ENCODE data around the gene CCRL2.

CCRL2 gene

DNA sequence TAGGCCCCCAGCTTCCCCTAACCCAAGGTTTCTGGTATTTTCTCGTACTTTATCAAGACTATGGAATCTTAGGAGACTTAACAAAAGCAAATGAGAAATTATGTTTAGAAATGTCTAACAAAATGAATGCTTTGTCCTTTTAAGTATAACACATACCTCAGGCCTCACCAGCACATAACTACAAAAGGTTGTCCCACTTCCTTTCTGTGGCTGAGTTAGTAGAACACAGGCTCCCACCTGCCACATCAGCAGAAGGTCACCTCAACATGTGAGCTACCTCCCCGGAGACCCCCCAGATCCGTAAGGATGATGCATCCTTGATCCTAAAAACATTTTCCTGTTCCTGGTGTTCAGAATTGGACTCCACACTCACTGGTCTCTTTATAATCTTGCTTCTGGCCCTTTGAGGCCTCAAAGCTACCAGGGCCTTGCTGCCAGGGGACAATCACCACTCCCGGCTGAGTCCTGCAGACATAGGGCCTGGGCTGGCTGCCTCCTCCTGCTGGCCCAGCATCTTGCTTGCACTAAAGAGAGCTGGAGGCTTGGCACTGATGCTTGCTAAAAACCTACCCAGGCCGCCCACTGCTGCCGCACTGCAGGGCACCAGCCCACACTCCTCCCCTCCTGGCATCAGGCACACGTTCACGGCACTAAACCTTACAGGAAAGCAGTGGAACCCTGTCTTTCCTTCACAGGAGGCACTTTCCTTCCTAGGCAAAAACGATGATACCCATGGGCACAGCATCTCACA is 2.9 kb downstream of the CCRL2 start:
- TF ChIP-seq TEAD4 (IDR thresholded peaks at IDR 0.05) (no peak), ZBTB7A (IDR thresholded peaks at IDR 0.05; ENCODE audit: low read depth) (no peak), TAF1 (IDR thresholded peaks at IDR 0.05; ENCODE audit: low read depth) (no peak), NFIC (IDR thresholded peaks at IDR 0.05) (no peak), TCF12 (IDR thresholded peaks at IDR 0.05; ENCODE audit: low read depth) (no peak), RAD21 (IDR thresholded peaks at IDR 0.05; ENCODE audit: low read depth) (no peak), FOXM1 (IDR thresholded peaks at IDR 0.05; ENCODE audit: borderline replicate concordance, low read depth) (no peak), YY1 (IDR thresholded peaks at IDR 0.05; ENCODE audit: low read depth) (no peak)
- TF ChIP-seq, protein P1, sequence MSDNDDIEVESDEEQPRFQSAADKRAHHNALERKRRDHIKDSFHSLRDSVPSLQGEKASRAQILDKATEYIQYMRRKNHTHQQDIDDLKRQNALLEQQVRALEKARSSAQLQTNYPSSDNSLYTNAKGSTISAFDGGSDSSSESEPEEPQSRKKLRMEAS (IDR thresholded peaks at IDR 0.05), result no peak
- TF ChIP-seq, protein P2, sequence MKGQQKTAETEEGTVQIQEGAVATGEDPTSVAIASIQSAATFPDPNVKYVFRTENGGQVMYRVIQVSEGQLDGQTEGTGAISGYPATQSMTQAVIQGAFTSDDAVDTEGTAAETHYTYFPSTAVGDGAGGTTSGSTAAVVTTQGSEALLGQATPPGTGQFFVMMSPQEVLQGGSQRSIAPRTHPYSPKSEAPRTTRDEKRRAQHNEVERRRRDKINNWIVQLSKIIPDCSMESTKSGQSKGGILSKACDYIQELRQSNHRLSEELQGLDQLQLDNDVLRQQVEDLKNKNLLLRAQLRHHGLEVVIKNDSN (IDR thresholded peaks at IDR 0.05), result no peak

DNA sequence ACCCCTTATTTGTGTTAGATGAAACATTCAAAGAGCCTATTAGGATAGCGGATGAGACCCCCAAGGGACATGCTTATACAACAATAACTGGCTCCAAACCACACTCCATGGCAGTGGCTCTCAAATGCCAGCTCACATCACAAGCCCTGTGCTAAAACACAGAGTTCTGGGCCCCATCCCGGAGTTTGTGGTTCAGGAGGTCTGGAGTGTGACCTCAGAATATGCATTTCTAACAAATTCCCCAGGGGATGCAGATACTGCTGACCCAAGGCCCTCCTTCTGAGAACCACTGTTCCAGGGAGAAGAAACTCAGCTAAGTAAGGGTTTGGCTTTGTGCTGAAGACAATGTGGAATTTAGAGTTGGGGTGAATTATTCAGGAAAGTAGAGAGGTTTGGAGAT is 3.6 kb downstream of the CCRL2 start:
- TF ChIP-seq ZBTB7A (IDR thresholded peaks at IDR 0.05; ENCODE audit: low read depth), result no peak
- no peak for TF ChIP-seq EGR1 (IDR thresholded peaks at IDR 0.05)
- TF ChIP-seq RAD21 (IDR thresholded peaks at IDR 0.05; ENCODE audit: low read depth), result no peak
- TF ChIP-seq EP300 (IDR thresholded peaks at IDR 0.05; ENCODE audit: borderline replicate concordance), result no peak
- no peak for TF ChIP-seq NFIC (IDR thresholded peaks at IDR 0.05)
- no peak for TF ChIP-seq TEAD4 (IDR thresholded peaks at IDR 0.05)
- TF ChIP-seq YY1 (IDR thresholded peaks at IDR 0.05; ENCODE audit: low read depth), result no peak
- no peak for TF ChIP-seq CEBPB (IDR thresholded peaks at IDR 0.05)
- no peak for TF ChIP-seq FOXM1 (IDR thresholded peaks at IDR 0.05; ENCODE audit: borderline replicate concordance, low read depth)
- TF ChIP-seq, protein P3, sequence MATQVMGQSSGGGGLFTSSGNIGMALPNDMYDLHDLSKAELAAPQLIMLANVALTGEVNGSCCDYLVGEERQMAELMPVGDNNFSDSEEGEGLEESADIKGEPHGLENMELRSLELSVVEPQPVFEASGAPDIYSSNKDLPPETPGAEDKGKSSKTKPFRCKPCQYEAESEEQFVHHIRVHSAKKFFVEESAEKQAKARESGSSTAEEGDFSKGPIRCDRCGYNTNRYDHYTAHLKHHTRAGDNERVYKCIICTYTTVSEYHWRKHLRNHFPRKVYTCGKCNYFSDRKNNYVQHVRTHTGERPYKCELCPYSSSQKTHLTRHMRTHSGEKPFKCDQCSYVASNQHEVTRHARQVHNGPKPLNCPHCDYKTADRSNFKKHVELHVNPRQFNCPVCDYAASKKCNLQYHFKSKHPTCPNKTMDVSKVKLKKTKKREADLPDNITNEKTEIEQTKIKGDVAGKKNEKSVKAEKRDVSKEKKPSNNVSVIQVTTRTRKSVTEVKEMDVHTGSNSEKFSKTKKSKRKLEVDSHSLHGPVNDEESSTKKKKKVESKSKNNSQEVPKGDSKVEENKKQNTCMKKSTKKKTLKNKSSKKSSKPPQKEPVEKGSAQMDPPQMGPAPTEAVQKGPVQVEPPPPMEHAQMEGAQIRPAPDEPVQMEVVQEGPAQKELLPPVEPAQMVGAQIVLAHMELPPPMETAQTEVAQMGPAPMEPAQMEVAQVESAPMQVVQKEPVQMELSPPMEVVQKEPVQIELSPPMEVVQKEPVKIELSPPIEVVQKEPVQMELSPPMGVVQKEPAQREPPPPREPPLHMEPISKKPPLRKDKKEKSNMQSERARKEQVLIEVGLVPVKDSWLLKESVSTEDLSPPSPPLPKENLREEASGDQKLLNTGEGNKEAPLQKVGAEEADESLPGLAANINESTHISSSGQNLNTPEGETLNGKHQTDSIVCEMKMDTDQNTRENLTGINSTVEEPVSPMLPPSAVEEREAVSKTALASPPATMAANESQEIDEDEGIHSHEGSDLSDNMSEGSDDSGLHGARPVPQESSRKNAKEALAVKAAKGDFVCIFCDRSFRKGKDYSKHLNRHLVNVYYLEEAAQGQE (IDR thresholded peaks at IDR 0.05; ENCODE audit: low read depth), result no peak
- TF ChIP-seq CREB1 (IDR thresholded peaks at IDR 0.05; ENCODE audit: low read depth), result no peak
- TF ChIP-seq TCF12 (IDR thresholded peaks at IDR 0.05; ENCODE audit: low read depth), result no peak

DNA sequence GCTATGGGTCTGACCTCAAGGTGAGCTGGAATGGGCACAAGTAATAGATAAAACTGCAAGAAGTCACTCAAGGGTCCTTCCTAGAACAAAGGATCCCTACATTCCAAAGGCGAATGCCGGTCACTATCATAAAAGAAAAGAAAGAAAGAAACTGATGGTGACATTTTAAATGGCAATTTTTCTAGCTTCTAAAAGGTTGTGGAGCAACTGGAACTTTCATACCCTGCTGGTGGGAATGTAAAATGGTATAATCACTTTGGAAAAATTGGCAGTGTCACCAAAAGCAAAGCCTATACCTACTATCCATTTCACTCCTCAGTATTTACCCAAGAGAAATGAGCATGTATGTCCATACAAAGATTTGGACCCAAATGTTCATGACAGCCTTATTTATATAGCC is 4.2 kb downstream of the CCRL2 start:
- no peak for TF ChIP-seq TAF1 (IDR thresholded peaks at IDR 0.05; ENCODE audit: low read depth)
- no peak for TF ChIP-seq TCF12 (IDR thresholded peaks at IDR 0.05; ENCODE audit: low read depth)
- TF ChIP-seq EGR1 (IDR thresholded peaks at IDR 0.05), result no peak
- no peak for TF ChIP-seq YY1 (IDR thresholded peaks at IDR 0.05; ENCODE audit: low read depth)
- TF ChIP-seq RAD21 (IDR thresholded peaks at IDR 0.05; ENCODE audit: low read depth), result no peak
- TF ChIP-seq CREB1 (IDR thresholded peaks at IDR 0.05; ENCODE audit: low read depth), result no peak
- no peak for TF ChIP-seq ZBTB7A (IDR thresholded peaks at IDR 0.05; ENCODE audit: low read depth)
- TF ChIP-seq, protein P3 (IDR thresholded peaks at IDR 0.05; ENCODE audit: low read depth), result no peak
- TF ChIP-seq, protein P1 (IDR thresholded peaks at IDR 0.05), result no peak
- TF ChIP-seq CEBPB (IDR thresholded peaks at IDR 0.05), result no peak
- no peak for TF ChIP-seq FOXM1 (IDR thresholded peaks at IDR 0.05; ENCODE audit: borderline replicate concordance, low read depth)
- TF ChIP-seq NFIC (IDR thresholded peaks at IDR 0.05), result no peak
- TF ChIP-seq, protein P2 (IDR thresholded peaks at IDR 0.05), result no peak
- TF ChIP-seq EP300 (IDR thresholded peaks at IDR 0.05; ENCODE audit: borderline replicate concordance), result no peak
- no peak for TF ChIP-seq TEAD4 (IDR thresholded peaks at IDR 0.05)

DNA sequence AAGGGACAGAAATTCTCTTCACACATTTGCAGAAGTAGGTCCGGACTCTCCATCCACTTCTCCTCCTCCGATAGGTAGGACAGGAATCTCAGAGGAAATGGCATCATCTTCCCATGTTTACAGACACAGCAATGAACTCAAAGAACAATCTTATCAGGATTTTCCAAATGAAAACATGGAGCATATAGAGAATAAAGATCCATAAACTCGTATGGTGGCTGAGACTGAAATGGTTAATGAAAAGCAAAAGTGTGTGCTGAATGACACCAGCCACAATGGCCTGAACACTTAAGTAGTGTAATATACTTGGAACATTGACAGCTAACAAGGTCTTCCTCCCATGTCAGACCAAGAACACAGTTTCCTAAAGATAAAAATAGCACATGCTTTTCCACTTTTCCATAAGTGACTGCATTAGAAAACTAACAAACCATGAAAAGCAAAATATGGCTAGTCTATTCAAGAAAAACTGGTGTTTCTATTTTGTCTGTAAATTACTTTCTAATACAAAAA is 5.8 kb downstream of the CCRL2 start:
- TF ChIP-seq NFIC (IDR thresholded peaks at IDR 0.05) (no peak), CEBPB (IDR thresholded peaks at IDR 0.05) (no peak), EGR1 (IDR thresholded peaks at IDR 0.05) (no peak), FOXM1 (IDR thresholded peaks at IDR 0.05; ENCODE audit: borderline replicate concordance, low read depth) (no peak), RAD21 (IDR thresholded peaks at IDR 0.05; ENCODE audit: low read depth) (no peak), TEAD4 (IDR thresholded peaks at IDR 0.05) (no peak), YY1 (IDR thresholded peaks at IDR 0.05; ENCODE audit: low read depth) (no peak), CREB1 (IDR thresholded peaks at IDR 0.05; ENCODE audit: low read depth) (no peak), TCF12 (IDR thresholded peaks at IDR 0.05; ENCODE audit: low read depth) (no peak), EP300 (IDR thresholded peaks at IDR 0.05; ENCODE audit: borderline replicate concordance) (no peak)
- TF ChIP-seq, protein P2 (IDR thresholded peaks at IDR 0.05), result no peak
- TF ChIP-seq, protein P3 (IDR thresholded peaks at IDR 0.05; ENCODE audit: low read depth), result no peak
- TF ChIP-seq, protein P1 (IDR thresholded peaks at IDR 0.05), result no peak

Measured in Ishikawa (cell line).